ENCODE data around the gene XRN2. TPM values are rescaled to one million over a fixed set of nuclear protein-coding genes. Genes with fewer than 3 reads are reported as not detected.

XRN2 gene
- total and polyA plus RNA-seq, 2 of the 13 experiments (the other 11 are each of a cell fraction or from before 2014, with no cell fraction given) = 90.3 to 171 TPM

- Histone ChIP-seq H3K27ac (ENCODE audit: extremely low read length, insufficient read depth, low read length) (no peak overlapping the region), H3K4me2 (ENCODE audit: low read depth, low read length) (no peak overlapping the region), H3K9me3 (ENCODE audit: low read length) (no peaks in the 10 kb centered on the region), H2AFZ (ENCODE audit: low read length) (no peak overlapping the region), H4K20me1 (ENCODE audit: insufficient read depth, low read length) (peaks cover 85% of the 10 kb centered on the region), H3K36me3 (replicated peaks in 1 of 2; ENCODE audit: control insufficient read depth in 1 of 2, insufficient read depth in 2 of 2, low read length in 2 of 2) (peaks cover 4 to 13% of the 10 kb centered on the region in 2 experiments; a peak in 2 of 5 replicates), H3K27me3 (ENCODE audit: control insufficient read depth in 1 of 2, insufficient read depth in 2 of 2, low read length in 2 of 2) (no peaks in the 10 kb centered on the region), H3K4me3 (replicated peaks in 1 of 3; ENCODE audit: insufficient read depth in 1 of 3, low read depth in 2 of 3, low read length in 3 of 3) (no peak overlapping the region), H3K4me1 (ENCODE audit: insufficient read depth, low read length) (peaks cover 65% of the 10 kb centered on the region), H3K9ac (ENCODE audit: insufficient read depth, low read depth, low read length) (no peak overlapping the region), H3K79me2 (ENCODE audit: insufficient read depth, low read length) (peaks cover 98% of the 10 kb centered on the region)
- no peak for TF ChIP-seq CEBPZ (IDR thresholded peaks at IDR 0.05; ENCODE audit: low read length)
- TF ChIP-seq WIZ (CRISPR knock-in tag; IDR thresholded peaks at IDR 0.05) = 0 out of 2 replicates have a peak, but pooled peaks have one; percentile 18
- peak; percentile 58 for TF ChIP-seq RBM22 (optimal IDR thresholded peaks at IDR 0.05; ENCODE audit: low read length)
- TF ChIP-seq HINFP (CRISPR knock-in tag; IDR thresholded peaks at IDR 0.05; ENCODE audit: low read depth) = no peak
- TF ChIP-seq FOXP4 (CRISPR knock-in tag; IDR thresholded peaks at IDR 0.05) = no peak
- TF ChIP-seq CCAR2 (optimal IDR thresholded peaks at IDR 0.05; ENCODE audit: low read depth, low read length) = no peak
- no peak for TF ChIP-seq ZNF782 (CRISPR knock-in tag; IDR thresholded peaks at IDR 0.05; ENCODE audit: borderline replicate concordance)
- TF ChIP-seq DR1 (CRISPR knock-in tag; IDR thresholded peaks at IDR 0.05) = no peak
- no peak for TF ChIP-seq ZNF432 (CRISPR knock-in tag; IDR thresholded peaks at IDR 0.05; ENCODE audit: borderline replicate concordance)
- TF ChIP-seq ZNF879 (CRISPR knock-in tag; IDR thresholded peaks at IDR 0.05) = no peak
- no peak for TF ChIP-seq KLF11 (CRISPR knock-in tag; IDR thresholded peaks at IDR 0.05)
- TF ChIP-seq ZFP90 (CRISPR knock-in tag; IDR thresholded peaks at IDR 0.05; ENCODE audit: borderline replicate concordance) = no peak
- TF ChIP-seq ZNF772 (CRISPR knock-in tag; IDR thresholded peaks at IDR 0.05) = no peak
- TF ChIP-seq ZNF570 (CRISPR knock-in tag; IDR thresholded peaks at IDR 0.05; ENCODE audit: borderline replicate concordance) = no peak
- TF ChIP-seq TBX2 (CRISPR knock-in tag; IDR thresholded peaks at IDR 0.05; ENCODE audit: borderline replicate concordance) = peak; percentile 28; the same call in 1 of the 2 replicates
- TF ChIP-seq PAF1 (CRISPR knock-in tag; IDR thresholded peaks at IDR 0.05) = no peak
- TF ChIP-seq ZNF317 (CRISPR knock-in tag; IDR thresholded peaks at IDR 0.05) = no peak
- ChIA-PET CTCF (ENCODE audit: low intra/inter-chr PET ratio, low total read pairs) (no interaction called here), POLR2A (interaction anchor here (1.6 kb wide), 1 partner anchor 10 kb away, joined by 5 read pairs; the partner anchor contains the start of gene XRN2)
- FAIRE-seq (no peak), ATAC-seq (peak; percentile 37; the same call in 2 of the 3 replicates), DNase-seq (ENCODE audit: low spot score) (no peak)
- intact Hi-C loops (cut with micrococcal nuclease; ENCODE audit: unreplicated experiment) (no loop called here), in situ Hi-C loops (cut with HindIII; ENCODE audit: extremely low pct_ligation_motif_present, low pct_unique_long_range_greater_than_20kb) (no loop called here)
- BruUV-seq (replicated peaks) = no TSS peak
- WGBS (ENCODE audit: low lambda C conversion rate) = 90% methylated on average over 10 of the region's 10 CpGs
These were observed 9.8 kb downstream of the XRN2 start for GRCh38 chr20:21312813-21313474.

Measured in HepG2 (cell line).